Left renal cortex interstitium (tissue), 4 donors: ENCODE data around the gene EIF4A2. TPM values are rescaled to one million over a fixed set of nuclear protein-coding genes. Genes with fewer than 3 reads are reported as not detected.

ENCODE experiments used
- DNase-seq, 4 donors: peaks; one replicate each; pipeline ENCODE4 v3.0.0-alpha.2; 2013; ENCODE audit warnings: low read depth in 4 of 4, low spot score in 2 of 4, missing footprints in 1 of 4
- polyA plus RNA-seq, 4 donors: library from polyadenylated mRNA; unstranded; fragments of 120-200 nt; gene quantifications; one replicate each; pipeline ENCODE4 v1.2.1, GENCODE V29; 2013; ENCODE audit not compliant: insufficient read length in 4 of 4

EIF4A2 gene
- polyA plus RNA-seq: 100 to 1,000 TPM; 735 to 959 (median 830) TPM

GRCh38 chr3:186783058-186783730, at the start of gene EIF4A2:
EIF4A2 (plus strand) TSS chr3:186783577; CDS start chr3:186783611, 34 bp downstream.
- DNase-seq: peak; percentile 85 to 98 (median 89)

DNA sequence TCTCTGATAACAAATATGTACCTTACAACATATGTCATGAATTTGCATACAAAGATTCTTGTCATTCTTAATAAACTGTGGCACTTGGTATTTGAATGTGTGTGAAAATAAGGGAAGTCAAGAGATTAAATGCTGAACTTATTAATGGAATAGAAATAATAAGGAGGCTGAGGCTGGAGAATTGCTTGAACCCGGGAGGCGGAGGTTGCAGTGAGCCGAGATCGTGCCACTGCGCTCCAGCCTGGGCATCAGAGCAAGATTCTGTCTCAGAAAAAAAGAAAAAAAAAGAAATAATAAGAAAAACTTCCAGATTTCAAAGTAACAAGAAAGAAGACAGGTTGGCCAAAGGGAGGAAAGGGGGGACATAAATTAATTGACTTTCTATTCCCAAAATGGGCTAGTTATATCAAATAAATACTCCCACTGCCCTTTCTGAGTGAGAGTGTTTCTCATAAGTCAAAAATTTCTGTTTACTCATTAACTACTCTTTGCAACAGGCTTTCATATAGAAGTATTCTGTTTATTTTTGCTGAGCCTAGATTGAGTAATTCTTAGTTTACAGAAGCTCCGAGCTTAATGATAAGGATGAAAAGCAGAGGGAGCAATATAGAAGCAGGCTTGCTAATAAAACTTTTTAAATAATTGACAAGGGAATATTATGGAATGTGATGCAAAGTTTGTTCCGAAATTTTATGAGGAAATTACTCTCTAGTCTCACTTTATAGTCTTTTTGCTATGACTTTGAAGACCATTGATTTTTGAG, 40.6 kb upstream of the EIF4A2 start:
- DNase-seq: no peak

GRCh38 chr3:186743666-186744065, 39.7 kb upstream of the EIF4A2 start:
- DNase-seq: no peak

- no peak for DNase-seq
Measured at GRCh38 chr3:186746008-186746407, 37.4 kb upstream of the EIF4A2 start.

DNA sequence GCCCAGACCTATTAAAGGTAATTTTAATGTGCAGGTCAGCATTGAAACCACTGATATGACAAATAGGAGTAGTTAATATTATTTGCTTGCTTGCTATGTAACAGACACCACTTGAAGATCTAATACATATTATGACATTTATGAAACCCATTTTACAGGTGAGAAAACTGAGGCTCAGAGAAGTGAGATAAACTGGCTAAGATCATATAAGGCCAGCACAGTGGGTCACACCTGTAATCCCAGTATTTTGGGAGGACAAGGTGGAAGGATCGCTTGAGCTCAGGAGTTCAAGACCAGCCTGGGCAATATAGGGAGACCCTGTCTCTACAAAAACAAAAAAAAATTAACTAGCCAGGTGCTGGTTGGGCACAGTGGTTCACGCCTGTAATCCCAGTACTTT, 33.1 kb upstream of the EIF4A2 start:
- no peak for DNase-seq

GRCh38 chr3:186751480-186751879, 31.9 kb upstream of the EIF4A2 start:
- no peak for DNase-seq

GRCh38 chr3:186754006-186754405, 29.4 kb upstream of the EIF4A2 start:
- no peak for DNase-seq

DNA sequence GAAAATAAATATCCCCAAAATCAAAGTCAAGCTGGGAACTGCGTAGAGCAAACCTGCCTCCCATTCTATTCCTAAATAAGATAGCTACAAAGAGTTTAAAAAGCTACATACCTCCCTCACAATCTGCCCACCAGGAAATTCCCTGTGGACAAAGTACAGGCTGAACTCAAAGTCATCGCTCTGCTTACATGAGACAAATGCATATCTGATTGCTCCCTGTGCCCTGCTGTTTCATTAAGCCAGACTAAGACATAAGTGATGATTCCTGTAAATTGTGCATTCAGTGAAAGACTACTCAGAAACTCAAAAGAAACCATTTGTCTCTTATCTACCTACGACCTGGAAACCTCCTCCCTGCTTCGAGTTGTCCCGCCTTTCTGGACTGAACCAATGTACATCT, 28.5 kb upstream of the EIF4A2 start:
- no peak for DNase-seq

DNA sequence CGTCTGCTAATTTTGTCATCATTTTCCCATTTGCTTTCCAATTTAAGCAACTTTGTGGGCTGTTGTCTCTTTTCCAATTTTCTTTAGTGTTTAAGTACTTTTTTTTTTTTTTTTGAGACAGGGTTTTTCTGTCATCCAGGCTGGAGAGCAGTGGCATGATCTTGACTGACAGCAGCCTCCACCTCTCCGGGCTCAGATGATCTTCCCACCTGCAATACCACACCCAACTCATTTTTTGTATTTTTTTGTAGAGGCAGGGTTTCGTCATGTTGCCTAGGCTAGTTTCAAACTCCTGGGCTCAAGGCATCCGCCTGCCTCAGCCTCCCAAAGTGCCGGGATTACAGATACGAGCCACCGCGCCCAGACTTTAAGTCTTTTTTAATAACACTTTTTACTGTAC, 26.2 kb upstream of the EIF4A2 start:
- DNase-seq: no peak

DNA sequence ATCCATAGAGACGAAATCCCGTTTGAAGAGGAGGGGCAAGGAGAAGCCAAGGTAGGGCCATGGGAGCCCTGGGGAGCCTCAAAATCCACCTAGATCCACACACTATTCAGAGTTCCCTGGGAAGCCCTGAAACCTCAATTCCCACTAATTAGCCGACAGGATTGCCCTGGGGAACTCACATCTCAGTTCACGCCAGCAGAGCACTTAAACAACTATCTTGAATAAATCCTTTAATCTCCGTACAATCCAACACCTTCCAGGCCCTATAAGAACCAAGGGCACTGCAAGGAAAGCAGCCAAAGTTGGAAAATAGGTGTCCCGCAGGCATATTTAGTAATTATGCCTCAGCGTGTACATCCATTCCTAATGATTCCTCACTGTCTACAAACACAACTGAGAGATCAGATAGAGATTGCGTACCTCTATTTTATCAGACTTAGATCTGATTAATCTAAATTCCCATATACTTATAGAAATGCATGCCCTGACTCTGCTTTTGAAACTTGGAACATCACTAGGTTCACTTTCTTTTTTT, 25.6 kb upstream of the EIF4A2 start:
- DNase-seq: no peak

- no peak for DNase-seq
Measured at GRCh38 chr3:186759231-186759930, 24.0 kb upstream of the EIF4A2 start.

DNA sequence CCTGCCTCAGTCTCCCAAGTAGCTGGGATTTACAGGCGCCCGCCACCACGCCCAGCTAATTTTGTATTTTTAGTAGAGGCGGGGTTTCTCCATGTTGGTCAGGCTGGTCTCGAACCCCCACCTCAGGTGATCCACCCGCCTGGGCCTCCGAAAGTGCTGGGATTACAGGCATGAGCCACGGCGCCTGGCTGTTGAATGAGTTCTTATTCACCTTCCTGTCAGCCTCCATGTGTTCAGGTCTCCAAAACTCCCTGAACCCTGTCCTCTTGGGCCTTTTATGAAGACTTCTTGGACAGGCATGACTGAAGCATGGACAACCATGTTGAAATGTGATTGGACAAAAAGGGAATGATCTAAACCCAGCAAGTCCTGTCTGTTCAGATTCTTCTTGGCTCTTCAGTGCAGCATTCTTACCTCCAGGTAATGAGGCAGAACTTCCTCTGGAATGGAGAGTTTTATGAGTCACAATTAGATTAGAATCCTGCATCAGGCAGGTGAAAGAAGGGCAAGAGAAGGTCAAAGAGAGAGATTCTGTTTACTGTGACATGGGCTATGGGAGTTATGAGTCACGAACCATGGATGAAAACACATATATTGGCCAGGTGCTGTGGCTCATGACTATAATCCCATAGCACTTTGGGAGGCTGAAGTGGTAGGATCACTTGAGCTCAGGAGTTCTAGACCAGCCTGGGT, 23.1 kb upstream of the EIF4A2 start:
- no peak for DNase-seq

DNA sequence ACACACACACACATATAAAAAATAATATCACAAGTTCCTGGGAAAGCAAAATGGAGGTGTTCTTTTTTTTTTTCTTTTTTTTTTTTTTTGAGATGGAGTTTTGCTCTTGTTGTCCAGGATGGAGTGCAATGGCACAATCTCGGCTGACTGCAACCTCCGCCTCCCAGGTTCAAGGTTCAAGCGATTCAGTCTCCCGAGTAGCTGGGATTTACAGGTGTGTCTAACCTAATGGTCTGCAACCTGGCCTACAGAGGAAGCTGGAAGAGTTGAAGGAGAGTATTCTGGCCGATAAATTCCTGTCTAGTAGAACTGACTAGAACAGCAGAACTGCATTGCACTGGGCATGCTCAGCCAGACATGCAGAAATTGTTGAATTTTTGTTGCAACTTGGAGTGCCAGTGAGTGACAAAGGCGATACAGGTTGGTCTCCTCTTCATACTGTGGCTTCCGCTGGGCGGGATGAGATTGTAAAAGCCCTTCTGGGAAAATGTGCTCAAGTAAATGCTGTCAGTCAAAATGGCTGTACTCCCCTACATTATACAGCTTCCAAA, 22.4 kb upstream of the EIF4A2 start:
- no peak for DNase-seq

- DNase-seq: no peak
Measured at GRCh38 chr3:186772281-186772694, 11.1 kb upstream of the EIF4A2 start.

- DNase-seq: no peak
Measured at GRCh38 chr3:186772701-186773417, 10.5 kb upstream of the EIF4A2 start.

GRCh38 chr3:186775999-186776398, 7.4 kb upstream of the EIF4A2 start:
- no peak for DNase-seq

GRCh38 chr3:186779204-186779603, 4.2 kb upstream of the EIF4A2 start:
- DNase-seq: no peak

DNA sequence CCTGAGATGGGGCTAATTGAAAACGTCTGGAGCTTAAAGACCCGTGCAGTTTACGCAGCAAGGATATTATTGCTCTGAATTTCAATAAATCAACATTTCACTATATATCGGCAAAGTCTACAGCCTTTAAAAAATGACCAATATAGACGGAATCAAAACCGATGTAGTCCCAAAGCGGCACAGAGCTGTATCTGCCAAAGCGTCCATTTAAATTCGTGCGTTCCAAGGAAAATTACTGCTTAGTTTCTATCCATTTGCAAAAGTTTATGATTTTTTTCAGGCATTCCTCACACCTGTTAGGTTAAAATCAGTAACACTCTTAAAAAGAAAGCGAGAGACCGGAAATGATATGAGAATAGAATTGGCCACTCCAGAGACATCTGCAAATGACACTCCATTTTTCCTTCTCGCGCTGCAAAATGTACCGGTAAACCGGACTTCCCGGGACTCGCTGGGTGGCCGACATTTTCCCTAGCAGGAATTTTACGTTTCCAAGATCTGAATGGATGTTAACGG, 777 bp upstream of the EIF4A2 start:
- no peak for DNase-seq

DNA sequence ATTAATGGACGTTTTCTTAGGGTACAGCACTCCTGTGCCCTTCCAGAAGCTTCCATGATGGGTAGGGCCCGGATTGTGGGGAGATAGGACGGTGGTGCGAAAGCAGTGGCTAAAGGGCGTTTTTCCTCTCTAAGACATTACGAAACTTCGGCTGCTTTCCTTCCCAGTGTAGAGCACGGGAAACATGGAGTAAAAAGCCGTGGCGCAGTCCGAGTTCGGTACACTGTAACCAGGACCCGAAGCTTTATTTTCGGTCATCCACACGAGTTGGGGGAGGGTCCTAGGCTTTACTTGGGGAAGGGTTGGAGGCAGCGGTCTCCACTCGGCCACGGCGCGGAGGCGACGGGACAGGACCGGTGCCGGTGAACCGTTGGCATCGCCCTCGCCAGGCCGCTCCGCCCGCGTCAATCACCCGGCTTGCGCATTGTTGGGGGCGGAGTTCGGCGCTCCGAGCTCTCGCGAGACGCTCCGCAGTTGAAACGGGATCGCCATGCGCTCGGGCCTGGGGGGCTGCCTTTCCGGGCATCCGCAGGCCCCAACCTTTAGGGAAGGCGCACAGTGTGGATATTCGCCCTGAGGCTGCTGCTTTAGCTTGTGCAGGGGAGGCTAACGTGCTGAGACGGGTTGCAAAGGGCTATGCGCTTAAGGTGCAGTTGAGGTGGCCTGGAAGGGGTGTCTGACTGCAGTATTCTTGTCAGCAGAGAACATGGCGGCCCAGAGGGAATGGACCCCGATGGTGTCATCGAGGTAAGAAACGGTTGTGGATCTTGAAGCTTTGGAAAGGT, 546 bp downstream of the EIF4A2 start:
- peak in 3 of 4 donors; percentile 63 to 79 (median 71) for DNase-seq
